Gastroesophageal sphincter (tissue), 3 donors: Measurements from ENCODE around the gene NAA20.

ENCODE experiments used
- CTCF ChIP-seq, 4 experiments: fragments of 200-600 bp in 2 of 4; fragments of 450-650 bp in 2 of 4; sonication (generic) in 1 of 4; IDR thresholded peaks; one replicate each; pipeline ENCODE4 v1.5.1; 2017 to 2019; ENCODE audit warnings: antibody characterized with exemption in 4 of 4, mild to moderate bottlenecking in 2 of 4, moderate library complexity in 2 of 4
- POLR2A ChIP-seq, 2 donors: fragments of 450-650 bp; IDR thresholded peaks; one replicate each; pipeline ENCODE4 v1.6.1; 2017; ENCODE audit warnings: antibody characterized with exemption in 2 of 2, mild to moderate bottlenecking in 2 of 2, moderate library complexity in 1 of 2
- POLR2AphosphoS5 ChIP-seq: sonication (generic); formaldehyde crosslinking; IDR thresholded peaks from one replicate; pipeline ENCODE4 v1.6.1; 2017; ENCODE audit warnings: antibody characterized with exemption

GRCh38 chr20:20063941-20064702 is 47.0 kb downstream of the NAA20 start:
- TF ChIP-seq CTCF (IDR thresholded peaks at IDR 0.05) (no peak), POLR2A (IDR thresholded peaks at IDR 0.05) (no peak), POLR2AphosphoS5 (no peak)
